ENCODE measurements around the gene KLHL35. TPM values are rescaled to one million over a fixed set of nuclear protein-coding genes. Genes with fewer than 3 reads are reported as not detected.

The KLHL35 gene
- total RNA-seq, 1 donor from 2014 or later: not detected

DNA sequence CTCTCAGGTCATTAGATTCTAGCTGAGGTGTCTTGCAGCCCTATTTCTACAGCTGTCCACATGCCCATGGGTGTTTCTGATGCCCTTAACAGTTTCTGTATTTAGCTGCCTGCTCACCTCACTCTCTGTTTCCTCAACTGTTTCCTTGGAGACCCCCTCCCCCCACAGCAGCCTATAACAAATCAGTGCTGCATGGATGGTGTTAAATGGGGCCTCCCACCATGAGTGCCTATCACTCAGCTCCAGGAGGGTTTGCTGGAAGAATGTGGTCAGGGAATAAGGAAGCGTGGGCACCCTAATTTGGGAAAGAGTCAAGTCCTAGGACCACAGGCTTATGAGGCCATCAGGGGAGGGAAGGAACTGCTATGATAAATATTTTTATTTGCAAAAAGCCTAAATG, 8.6 kb downstream of the KLHL35 start:
- no peak for DNase-seq (ENCODE audit: extremely low spot score in 2 of 2)
- Histone ChIP-seq H3K4me3 (no peak overlapping the region), H3K36me3 (no peaks in the 10 kb centered on the region), H3K9me3 (no peaks in the 10 kb centered on the region), H3K4me1 (no peaks in the 10 kb centered on the region), H3K27ac (no peak overlapping the region), H3K27me3 (no peaks in the 10 kb centered on the region)
- TF ChIP-seq, protein P1, sequence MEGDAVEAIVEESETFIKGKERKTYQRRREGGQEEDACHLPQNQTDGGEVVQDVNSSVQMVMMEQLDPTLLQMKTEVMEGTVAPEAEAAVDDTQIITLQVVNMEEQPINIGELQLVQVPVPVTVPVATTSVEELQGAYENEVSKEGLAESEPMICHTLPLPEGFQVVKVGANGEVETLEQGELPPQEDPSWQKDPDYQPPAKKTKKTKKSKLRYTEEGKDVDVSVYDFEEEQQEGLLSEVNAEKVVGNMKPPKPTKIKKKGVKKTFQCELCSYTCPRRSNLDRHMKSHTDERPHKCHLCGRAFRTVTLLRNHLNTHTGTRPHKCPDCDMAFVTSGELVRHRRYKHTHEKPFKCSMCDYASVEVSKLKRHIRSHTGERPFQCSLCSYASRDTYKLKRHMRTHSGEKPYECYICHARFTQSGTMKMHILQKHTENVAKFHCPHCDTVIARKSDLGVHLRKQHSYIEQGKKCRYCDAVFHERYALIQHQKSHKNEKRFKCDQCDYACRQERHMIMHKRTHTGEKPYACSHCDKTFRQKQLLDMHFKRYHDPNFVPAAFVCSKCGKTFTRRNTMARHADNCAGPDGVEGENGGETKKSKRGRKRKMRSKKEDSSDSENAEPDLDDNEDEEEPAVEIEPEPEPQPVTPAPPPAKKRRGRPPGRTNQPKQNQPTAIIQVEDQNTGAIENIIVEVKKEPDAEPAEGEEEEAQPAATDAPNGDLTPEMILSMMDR (IDR thresholded peaks at IDR 0.05): no peak
- TF ChIP-seq POLR2AphosphoS5 (IDR thresholded peaks at IDR 0.05; ENCODE audit: insufficient read depth in 1 of 2, low read depth in 1 of 2): no peak
- no peak for TF ChIP-seq POLR2A (IDR thresholded peaks at IDR 0.05)
- intact Hi-C loops (cut with DNase I): no loop called here

DNA sequence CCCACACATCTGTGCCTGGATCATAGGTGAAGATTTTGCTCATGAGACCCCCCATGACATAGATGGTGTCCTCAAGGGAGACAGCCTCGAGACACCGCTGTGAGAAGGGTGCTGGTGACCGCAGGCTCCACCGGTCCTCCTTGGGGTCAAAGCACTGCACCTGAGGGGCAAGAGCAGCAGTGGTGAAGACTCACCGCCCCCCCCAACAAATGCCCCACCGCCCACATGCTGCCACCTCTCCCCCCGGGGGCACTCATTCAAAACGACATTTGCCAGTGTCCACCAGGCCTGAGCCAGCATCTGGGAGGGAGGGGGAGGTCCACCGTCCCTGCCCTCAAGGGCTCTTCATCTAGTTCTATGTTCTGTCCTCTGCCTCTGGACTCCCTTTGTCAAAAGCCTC, 9.3 kb downstream of the KLHL35 start:
- no peaks in the 10 kb centered on the region for H3K4me1 ChIP-seq
- intact Hi-C loops (cut with DNase I): no loop called here
- no peaks in the 10 kb centered on the region for H3K27me3 ChIP-seq
- H3K27ac ChIP-seq: no peak overlapping the region
- DNase-seq (ENCODE audit: extremely low spot score in 2 of 2): no peak
- H3K9me3 ChIP-seq: no peaks in the 10 kb centered on the region
- no peak for TF ChIP-seq POLR2A (IDR thresholded peaks at IDR 0.05)
- no peak for TF ChIP-seq POLR2AphosphoS5 (IDR thresholded peaks at IDR 0.05; ENCODE audit: insufficient read depth in 1 of 2, low read depth in 1 of 2)
- TF ChIP-seq, protein P1 (IDR thresholded peaks at IDR 0.05): no peak
- no peak overlapping the region for H3K4me3 ChIP-seq
- H3K36me3 ChIP-seq: no peaks in the 10 kb centered on the region

DNA sequence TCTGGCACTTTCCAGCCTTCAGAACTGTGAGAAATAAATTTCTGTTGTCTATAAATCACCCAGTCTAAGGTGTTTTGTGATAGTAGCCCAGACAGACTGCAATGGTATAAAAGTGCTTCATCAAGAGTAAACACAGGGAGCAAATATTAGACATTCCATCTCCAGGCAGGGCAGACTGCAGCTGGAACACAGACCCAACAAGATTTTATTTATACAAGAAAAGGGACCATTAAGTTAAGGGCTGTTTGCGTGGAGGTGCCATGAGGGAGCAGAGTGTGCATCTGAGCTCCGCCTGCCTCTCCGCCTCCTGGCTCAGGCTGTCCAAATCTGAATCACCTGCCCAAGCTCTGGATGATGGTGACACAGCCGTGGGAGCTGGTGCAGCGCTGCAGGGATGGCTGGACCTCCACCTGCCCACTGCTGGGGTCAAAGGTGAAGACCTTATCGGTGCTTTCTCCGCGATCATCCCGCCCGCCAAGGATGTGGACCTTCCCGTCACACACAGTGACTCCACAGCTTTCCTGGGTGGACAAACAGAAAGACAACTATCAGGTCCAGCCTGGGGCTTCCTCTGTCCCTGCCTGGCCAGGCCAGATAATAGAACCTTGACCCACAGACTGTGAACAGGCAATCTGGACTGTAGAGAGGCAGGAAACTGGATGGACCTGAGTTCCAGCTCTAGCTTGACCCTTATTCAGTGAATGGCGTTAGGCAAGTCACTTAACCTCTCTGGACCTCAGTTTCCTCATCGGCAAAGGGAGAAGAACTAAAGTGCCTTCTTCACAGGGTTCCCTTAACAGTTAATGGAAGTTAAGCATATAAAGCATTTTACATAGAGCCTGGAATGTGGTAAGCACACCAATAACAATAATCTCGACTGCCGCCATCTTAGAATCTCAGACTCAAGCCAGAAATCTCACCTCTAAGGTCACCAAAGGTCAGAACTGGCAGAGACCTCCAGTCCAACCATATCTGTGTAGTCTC, 10.5 kb downstream of the KLHL35 start:
- DNase-seq (ENCODE audit: extremely low spot score in 2 of 2): no peak
- intact Hi-C loops (cut with DNase I): no loop called here
- no peak overlapping the region for H3K27ac ChIP-seq
- no peaks in the 10 kb centered on the region for H3K9me3 ChIP-seq
- no peak overlapping the region for H3K4me3 ChIP-seq
- TF ChIP-seq, protein P1 (IDR thresholded peaks at IDR 0.05): no peak
- TF ChIP-seq POLR2AphosphoS5 (IDR thresholded peaks at IDR 0.05; ENCODE audit: insufficient read depth in 1 of 2, low read depth in 1 of 2) (no peak), POLR2A (IDR thresholded peaks at IDR 0.05) (no peak)
- H3K4me1 ChIP-seq: no peaks in the 10 kb centered on the region
- no peaks in the 10 kb centered on the region for H3K36me3 ChIP-seq
- H3K27me3 ChIP-seq: no peaks in the 10 kb centered on the region

DNA sequence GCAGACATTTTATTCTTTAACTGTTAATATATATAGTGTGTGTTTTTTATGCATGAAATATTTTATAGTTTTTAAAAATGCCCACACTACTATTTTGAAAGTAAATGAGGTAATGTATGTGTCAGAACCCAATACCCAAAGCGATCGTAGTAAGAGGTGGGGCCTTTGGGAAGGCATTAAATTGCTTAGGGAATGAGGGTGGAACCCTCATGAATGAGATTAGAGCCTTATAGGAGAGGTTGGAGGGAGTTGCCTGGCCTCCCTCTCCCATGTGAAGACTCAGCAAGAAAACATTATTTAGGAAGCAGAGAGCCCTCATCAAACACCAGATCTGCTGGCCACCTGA, 11.1 kb downstream of the KLHL35 start:
- H3K36me3 ChIP-seq: no peaks in the 10 kb centered on the region
- no peak overlapping the region for H3K27ac ChIP-seq
- no peak for TF ChIP-seq POLR2AphosphoS5 (IDR thresholded peaks at IDR 0.05; ENCODE audit: insufficient read depth in 1 of 2, low read depth in 1 of 2)
- TF ChIP-seq POLR2A (IDR thresholded peaks at IDR 0.05): no peak
- H3K4me1 ChIP-seq: no peaks in the 10 kb centered on the region
- H3K27me3 ChIP-seq: no peaks in the 10 kb centered on the region
- DNase-seq (ENCODE audit: extremely low spot score in 2 of 2): no peak
- H3K9me3 ChIP-seq: no peaks in the 10 kb centered on the region
- intact Hi-C loops (cut with DNase I): no loop called here
- H3K4me3 ChIP-seq: no peak overlapping the region

DNA sequence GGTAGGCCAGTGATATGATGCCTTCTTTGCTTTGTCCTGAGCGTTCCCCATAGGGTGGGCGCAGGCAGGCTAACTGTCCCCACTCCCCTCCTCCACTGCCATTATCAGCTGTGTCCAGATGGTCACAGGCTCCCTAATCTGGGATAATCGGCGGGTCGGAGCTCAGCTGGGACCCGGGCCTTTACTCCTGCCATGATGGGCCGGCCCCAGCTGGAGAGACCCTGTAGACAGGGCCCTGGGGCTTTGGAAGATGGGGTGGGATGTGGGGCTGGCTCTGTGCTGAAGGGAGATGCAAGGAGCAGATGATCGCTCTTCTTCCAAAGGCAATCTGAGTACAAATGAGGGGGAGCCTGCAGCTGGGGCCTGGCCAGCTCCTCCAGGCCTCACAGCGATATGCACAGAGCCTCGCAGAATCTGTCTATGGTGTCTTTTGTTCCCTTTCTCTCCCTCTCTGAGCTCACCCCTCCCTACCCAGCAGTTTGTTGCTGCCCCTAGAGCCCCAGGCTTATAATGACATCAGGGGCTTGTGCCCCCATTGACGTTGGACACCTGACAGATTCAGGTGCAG, 11.9 kb downstream of the KLHL35 start:
- Histone ChIP-seq H3K4me1 (no peaks in the 10 kb centered on the region), H3K36me3 (no peaks in the 10 kb centered on the region), H3K27me3 (no peaks in the 10 kb centered on the region), H3K27ac (no peak overlapping the region), H3K9me3 (no peaks in the 10 kb centered on the region), H3K4me3 (no peak overlapping the region)
- TF ChIP-seq, protein P1 (IDR thresholded peaks at IDR 0.05): no peak
- TF ChIP-seq POLR2A (IDR thresholded peaks at IDR 0.05) (no peak), POLR2AphosphoS5 (IDR thresholded peaks at IDR 0.05; ENCODE audit: insufficient read depth in 1 of 2, low read depth in 1 of 2) (no peak)
- intact Hi-C loops (cut with DNase I): no loop called here
- DNase-seq (ENCODE audit: extremely low spot score in 2 of 2): no peak

All from vagina (tissue), 2 donors.